K562 (cell line): Measurements from ENCODE around the gene CELSR1. TPM values are rescaled to one million over a fixed set of nuclear protein-coding genes. Genes with fewer than 3 reads are reported as not detected.

Experiments
- ATAC-seq: fragments of 200-7000 bp; cut with Tn5 transposase; 3 replicates; pipeline ENCODE4 v1.9.1; 2020; ENCODE audit warnings: moderate library complexity
- BruUV-seq: library from RNA; stranded (reverse); fragments of 400-500 nt; replicated peaks from 2 replicates; lab custom pipeline; 2021; lab: Mats Ljungman, UMichigan
- CTCF ChIA-PET: fragments of 300-600 bp; formaldehyde crosslinking; extraction: SDS; loops from one replicate; lab custom pipeline; 2021; ENCODE audit warnings: low intra/inter-chr PET ratio; lab: Yijun Ruan, JAX
- POLR2A ChIA-PET: fragments of 300-600, 350-650 bp; sonication (Branson Sonifier 250); formaldehyde crosslinking; extraction: SDS; loops from one replicate; lab custom pipeline; 2021; ENCODE audit warnings: antibody characterized with exemption, inconsistent platforms; lab: Yijun Ruan, JAX
- DNase-seq, 4 experiments: peaks; one replicate each; pipeline versions ENCODE4 v3.0.0 to v3.0.0-alpha.2; 2011 to 2018; ENCODE audit warnings: low spot score in 3 of 4, mixed read lengths in 3 of 4; ENCODE audit errors: extremely low read depth in 1 of 4
- FAIRE-seq: peaks from 2 replicates; lab custom pipeline; 2011; peaks lifted over from hg19 to GRCh38; lab: Jason Lieb, UNC
- H2AFZ ChIP-seq: 2 replicates; pipeline ENCODE4 v1.6.0; 2011; ENCODE audit warnings: low read depth, low read length, control low read depth, inconsistent platforms
- H3K27ac ChIP-seq: fragments of 200-600 bp; 3 replicates; pipeline ENCODE4 v1.8.0; 2011; ENCODE audit warnings: low read depth, mild to moderate bottlenecking, control low read depth, inconsistent platforms, low read length, moderate library complexity, mixed read lengths; ENCODE audit errors: extremely low read depth
- H3K27me3 ChIP-seq, 2 experiments: fragments of 300-600 bp in 1 of 2; 2 replicates in 1 of 2; 3 replicates in 1 of 2; pipeline versions ENCODE4 v1.6.0 to v1.8.0; 2011; ENCODE audit warnings: inconsistent platforms in 2 of 2, low read length in 2 of 2, mild to moderate bottlenecking in 1 of 2, mixed read lengths in 1 of 2, moderate library complexity in 1 of 2; ENCODE audit not compliant: control insufficient read depth in 2 of 2, insufficient read depth in 2 of 2
- H3K36me3 ChIP-seq: fragments of 300-600 bp; 3 replicates; pipeline ENCODE4 v1.8.0; 2011; ENCODE audit warnings: mild to moderate bottlenecking, low read length, inconsistent platforms; ENCODE audit not compliant: control insufficient read depth, insufficient read depth
- H3K4me1 ChIP-seq, 2 experiments: fragments of 200-600 bp in 1 of 2; replicated peaks in 1 of 2; 2 replicates in 1 of 2; 3 replicates in 1 of 2; pipeline versions ENCODE4 v1.5.1 to v1.8.0; 2011; ENCODE audit warnings: inconsistent platforms in 2 of 2, low read length in 2 of 2, mild to moderate bottlenecking in 1 of 2, mixed read lengths in 1 of 2, moderate library complexity in 1 of 2; ENCODE audit not compliant: control insufficient read depth in 2 of 2, insufficient read depth in 2 of 2
- H3K4me2 ChIP-seq: 2 replicates; pipeline ENCODE4 v1.6.1; 2011; ENCODE audit warnings: low read length, control low read depth, inconsistent platforms, mixed read lengths; ENCODE audit not compliant: insufficient read depth
- H3K4me3 ChIP-seq: fragments of 200-600 bp; sonication (generic), shearing (Covaris generic); 2 replicates; pipeline ENCODE4 v1.5.1; 2016; ENCODE audit warnings: control low read depth, inconsistent platforms
- H3K79me2 ChIP-seq: fragments of 200-600 bp; 3 replicates; pipeline ENCODE4 v1.8.0; 2011; ENCODE audit warnings: low read length, inconsistent platforms; ENCODE audit not compliant: control insufficient read depth, insufficient read depth
- H3K9ac ChIP-seq, 2 experiments: 2 replicates each; pipeline versions ENCODE4 v1.6.0 to v1.6.1; 2011; ENCODE audit warnings: low read depth in 2 of 2, low read length in 2 of 2, control low read depth in 1 of 2, inconsistent platforms in 1 of 2, mild to moderate bottlenecking in 1 of 2, mixed read lengths in 1 of 2; ENCODE audit not compliant: insufficient read depth in 1 of 2
- H3K9me1 ChIP-seq: one replicate; pipeline ENCODE4 v1.6.0; 2011; ENCODE audit warnings: inconsistent platforms, mild to moderate bottlenecking, low read length, moderate library complexity; ENCODE audit not compliant: control insufficient read depth, insufficient read depth
- H3K9me3 ChIP-seq: replicated peaks from 2 replicates; pipeline ENCODE4 v1.5.1; 2011; ENCODE audit warnings: low read depth, low read length, inconsistent platforms; ENCODE audit not compliant: control insufficient read depth, insufficient read depth
- H4K20me1 ChIP-seq: replicated peaks from 2 replicates; pipeline ENCODE4 v1.6.1; 2011; ENCODE audit warnings: low read length, inconsistent platforms, mixed read lengths; ENCODE audit not compliant: control insufficient read depth, insufficient read depth
- ARID3A ChIP-seq: IDR thresholded peaks from 2 replicates; pipeline ENCODE4 v1.6.1; 2012; ENCODE audit warnings: low read depth, low read length, improper control_type of control experiment, borderline replicate concordance
- ATF2 ChIP-seq: sonication (generic); formaldehyde crosslinking; IDR thresholded peaks from 2 replicates; pipeline ENCODE4 v1.8.1; 2022; ENCODE audit warnings: missing genetic modification reagents
- BCLAF1 ChIP-seq, 2 experiments: fragments of 450-650 bp in 1 of 2; IDR thresholded peaks; 2 replicates each; pipeline ENCODE4 v1.6.1; 2011 to 2017; ENCODE audit warnings: low read depth in 2 of 2, antibody characterized with exemption in 1 of 2, borderline replicate concordance in 1 of 2, low read length in 1 of 2, mild to moderate bottlenecking in 1 of 2, mixed read lengths in 1 of 2; ENCODE audit not compliant: control insufficient read depth in 1 of 2
- CHCHD3 ChIP-seq: fragments of 250-450 bp; sonication (Bioruptor Pico); IDR thresholded peaks from 2 replicates; pipeline ENCODE4 v2.1.2; 2022; ENCODE audit warnings: mild to moderate bottlenecking
- KDM2B ChIP-seq: fragments of 250-450 bp; sonication (Bioruptor Pico); IDR thresholded peaks from 2 replicates; pipeline ENCODE4 v1.8.0; 2021; ENCODE audit warnings: mild to moderate bottlenecking, moderate library complexity
- MXD1 ChIP-seq: fragments of 250-450 bp; sonication (Bioruptor Pico); IDR thresholded peaks from 2 replicates; pipeline ENCODE4 v1.8.0; 2021; ENCODE audit warnings: borderline replicate concordance, mild to moderate bottlenecking, moderate library complexity; ENCODE audit not compliant: poor library complexity, severe bottlenecking
- NFIC ChIP-seq: fragments of 450-650 bp; IDR thresholded peaks from 2 replicates; pipeline ENCODE4 v1.6.1; 2017; ENCODE audit warnings: mild to moderate bottlenecking, inconsistent platforms
- POLR2G ChIP-seq: fragments of 200-400 bp; formaldehyde crosslinking; IDR thresholded peaks from 2 replicates; pipeline ENCODE4 v1.6.1; 2017; ENCODE audit warnings: low read depth, mild to moderate bottlenecking, antibody characterized with exemption, low read length, moderate library complexity
- SNRNP70 ChIP-seq: fragments of 200-400 bp; formaldehyde crosslinking; optimal IDR thresholded peaks from 2 replicates; pipeline ENCODE3; 2017; ENCODE audit warnings: low read depth, low read length
- TCF7 ChIP-seq: sonication (generic); IDR thresholded peaks from 2 replicates; pipeline ENCODE4 v1.6.1; 2016; ENCODE audit warnings: antibody characterized with exemption, borderline replicate concordance
- WHSC1 ChIP-seq: IDR thresholded peaks from one replicate; pipeline ENCODE4 v1.6.1; 2012; ENCODE audit warnings: low read length, control low read depth, inconsistent platforms
- ZNF41 ChIP-seq: fragments of 250-450 bp; sonication (Bioruptor Pico); conservative IDR thresholded peaks from 2 replicates; pipeline ENCODE4 v1.4.0; 2020; ENCODE audit warnings: mild to moderate bottlenecking
- ZNF639 ChIP-seq, 2 experiments: fragments of 200-800 bp in 1 of 2; sonication (Bioruptor generic) in 1 of 2; sonication (generic) in 1 of 2; formaldehyde crosslinking in 1 of 2; IDR thresholded peaks in 1 of 2; conservative IDR thresholded peaks in 1 of 2; 2 replicates each; pipeline versions ENCODE4 v1.5.0 to v1.6.1; 2016 to 2020; ENCODE audit warnings: missing compliant biosample characterization in 1 of 2, missing genetic modification characterization in 1 of 2, missing genetic modification reagents in 1 of 2
- WGBS: fragments of 100-300 bp; shearing (Covaris generic); methylation state at CpG from one replicate; pipeline ENCODE4 v1.1.6; 2016; ENCODE audit warnings: low coverage, mixed read lengths; ENCODE audit not compliant: insufficient coverage; ENCODE audit errors: missing lambda C conversion rate; 5-methylcytosine and 5-hydroxymethylcytosine counted together
- in situ Hi-C: fragments of 300-500 bp; cut with MboI; formaldehyde crosslinking; loops from 4 replicates; pipeline ENCODE4 v1.15.0; 2018; ENCODE audit warnings: inconsistent platforms, mixed read lengths
- intact Hi-C: fragments of 100-400 bp; cut with micrococcal nuclease; formaldehyde crosslinking; loops from 2 replicates; pipeline ENCODE4 v1.14.2; 2022
- polyA plus RNA-seq, 8 experiments: library from polyadenylated mRNA; depleted of rRNA in 4 of 8; stranded (reverse) in 5 of 8; unstranded in 3 of 8; fragments of >200 nt; fragmentation: Nextera tagmentation in 2 of 8; fragmentation: Illumina TruSeq in 1 of 8; extraction: Ambion mirVana in 2 of 8; extraction: Trizol in 1 of 8; gene quantifications; 2 replicates each; pipeline versions ENCODE4 v1.2.1 to v1.2.3, GENCODE V29; 2011 to 2014; ENCODE audit warnings: inconsistent platforms in 1 of 8, missing spikeins in 1 of 8
- total RNA-seq, 7 experiments: library from RNA; depleted of rRNA in 6 of 7; stranded (reverse); fragments of >200 nt in 6 of 7; fragmentation: Illumina TruSeq in 2 of 7; extraction: Trizol in 2 of 7; gene quantifications; 2 replicates each; pipeline versions ENCODE4 v1.2.1 to v1.2.3, GENCODE V29; 2011 to 2021; ENCODE audit warnings: low replicate concordance in 1 of 7

Gene CELSR1
- total and polyA plus RNA-seq, 9 of the 15 experiments (the other 6 are each of a cell fraction or from before 2014, with no cell fraction given): under 0.01 to 0.09 TPM; not detected in 7

- FAIRE-seq (no peak), DNase-seq (no peak), ATAC-seq (no peak)
- Histone ChIP-seq H3K9me1 (no peaks in the 10 kb centered on the region), H3K4me2 (no peak overlapping the region), H4K20me1 (no peaks in the 10 kb centered on the region), H3K9me3 (no peaks in the 10 kb centered on the region), H3K27ac (no peak overlapping the region), H3K4me1 (peaks cover 0 to 6% of the 10 kb centered on the region in 2 experiments; a peak in 2 of 5 replicates), H3K79me2 (no peaks in the 10 kb centered on the region), H3K36me3 (no peaks in the 10 kb centered on the region), H2AFZ (no peak overlapping the region), H3K9ac (no peak overlapping the region), H3K27me3 (peaks cover 10 to 58% of the 10 kb centered on the region in 2 experiments; a peak in 4 of 5 replicates), H3K4me3 (no peak overlapping the region)
- 5% methylated on average over 21 of the region's 22 CpGs for WGBS
- ChIA-PET CTCF (no interaction called here), POLR2A (interaction anchor here (0.7 kb wide), 1 partner anchor 9 kb away, joined by 3 read pairs; no protein-coding TSS in a partner anchor)
- BruUV-seq: no TSS peak
- intact Hi-C loops (no loop called here), in situ Hi-C loops (no loop called here)
- TF ChIP-seq POLR2G (no peak), ATF2 (no peak), ARID3A (no peak), SNRNP70 (no peak), ZNF41 (CRISPR knock-in tag) (no peak), BCLAF1 (IDR thresholded peaks at IDR 0.05; ENCODE audit: borderline replicate concordance in 1 of 2, control insufficient read depth in 1 of 2, low read depth in 2 of 2, low read length in 1 of 2) (no peak), KDM2B (CRISPR knock-in tag) (no peak), CHCHD3 (CRISPR knock-in tag) (no peak), TCF7 (no peak), NFIC (no peak), MXD1 (CRISPR knock-in tag) (no peak), WHSC1 (no peak), ZNF639 (CRISPR knock-in tag; conservative IDR thresholded peaks at IDR 0.05 in 1 of 2, IDR thresholded peaks at IDR 0.05 in 1 of 2) (no peak)
Observed at GRCh38 chr22:46517255-46517761, 20.1 kb downstream of the CELSR1 start.
